Colon (tissue), 2 donors: ENCODE results near the gene PIR.

Experiments used
- FAIRE-seq: peaks from 2 replicates; lab custom pipeline; 2012; peaks lifted over from hg19 to GRCh38; lab: Jason Lieb, UNC
- donor health status: control.
- donor health status: control.

Gene PIR

DNA sequence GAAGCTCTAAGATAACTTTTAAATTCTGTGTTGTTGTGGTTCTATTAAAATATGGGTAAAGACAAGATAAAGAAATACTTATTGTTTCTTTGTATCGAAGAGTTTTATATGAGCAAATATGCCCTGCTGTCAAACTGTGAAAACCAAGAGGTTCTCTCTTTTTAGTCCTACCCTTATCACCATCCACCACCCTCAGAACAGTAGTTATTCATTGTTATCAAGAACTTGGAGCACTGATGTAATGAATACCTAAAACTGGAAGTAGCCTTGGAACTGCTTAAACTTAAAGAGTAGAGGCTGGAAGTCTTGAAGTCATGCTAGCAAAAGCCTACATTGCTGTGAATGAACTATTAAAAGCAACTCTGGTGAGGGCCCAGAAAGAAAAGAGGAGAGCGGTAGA is 9.2 kb downstream of the PIR start:
- FAIRE-seq = no peak

- FAIRE-seq = peak; percentile 5
Observed at GRCh38 chrX:15475486-15475885, 17.6 kb downstream of the PIR start.

DNA sequence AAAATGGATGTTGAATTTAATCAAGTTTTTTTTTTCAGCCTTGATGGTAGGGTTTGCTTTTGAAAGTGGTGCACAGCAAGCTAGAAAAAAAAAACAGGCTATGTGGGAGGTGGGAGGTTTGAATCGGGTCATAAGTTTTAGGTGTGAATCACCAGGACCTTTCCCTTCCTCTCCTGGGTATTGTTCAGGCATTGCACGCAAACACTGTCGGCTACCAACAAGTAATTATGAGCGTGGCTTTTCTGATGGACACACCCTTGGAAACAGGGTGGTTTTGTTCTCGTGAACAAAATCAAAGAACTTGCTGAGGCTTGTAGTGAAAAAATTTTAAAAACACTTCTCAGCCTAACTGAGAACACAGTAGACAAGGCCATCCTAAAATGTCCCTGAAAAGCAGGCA is 18.1 kb downstream of the PIR start:
- FAIRE-seq = no peak

DNA sequence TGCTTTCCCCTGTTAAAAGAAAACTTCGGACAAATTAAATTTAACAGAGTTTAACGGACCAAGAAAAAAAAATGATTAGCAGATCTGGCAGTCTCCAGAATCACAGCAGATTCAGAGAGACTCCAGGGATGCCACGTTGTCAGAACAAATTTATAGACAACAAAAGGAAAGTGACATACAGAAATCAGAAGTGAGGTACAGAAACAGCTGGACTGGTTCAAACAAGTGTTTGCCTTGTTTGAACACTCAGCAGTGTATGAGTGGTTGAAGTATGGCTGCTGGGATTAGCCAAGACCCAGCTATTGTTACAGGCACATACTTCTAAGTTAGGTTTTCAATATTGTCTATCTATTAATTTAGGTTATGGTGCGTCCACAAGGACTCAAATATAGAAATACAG is 19.1 kb downstream of the PIR start:
- no peak for FAIRE-seq

DNA sequence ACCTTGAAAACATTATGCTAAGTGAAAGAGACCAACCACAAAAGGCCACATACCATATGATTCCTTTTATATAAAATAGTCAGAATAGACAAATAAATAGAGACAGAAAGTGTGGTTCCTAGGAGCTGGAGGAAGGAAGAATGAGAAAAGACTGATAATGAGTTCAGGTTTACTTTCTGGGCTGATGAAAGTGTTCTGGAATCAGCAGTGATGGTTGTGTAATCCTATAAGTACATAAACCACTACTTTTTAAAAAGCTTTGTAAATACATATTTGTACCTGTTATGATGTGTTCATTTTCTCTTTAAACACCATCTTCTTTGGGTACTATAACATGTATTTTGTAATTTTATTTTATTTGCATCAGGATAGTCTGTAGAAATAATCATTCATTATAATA is 20.6 kb downstream of the PIR start:
- FAIRE-seq = peak; percentile 55

- FAIRE-seq = peak; percentile 92
Observed at GRCh38 chrX:15471028-15471427, 22.1 kb downstream of the PIR start.

DNA sequence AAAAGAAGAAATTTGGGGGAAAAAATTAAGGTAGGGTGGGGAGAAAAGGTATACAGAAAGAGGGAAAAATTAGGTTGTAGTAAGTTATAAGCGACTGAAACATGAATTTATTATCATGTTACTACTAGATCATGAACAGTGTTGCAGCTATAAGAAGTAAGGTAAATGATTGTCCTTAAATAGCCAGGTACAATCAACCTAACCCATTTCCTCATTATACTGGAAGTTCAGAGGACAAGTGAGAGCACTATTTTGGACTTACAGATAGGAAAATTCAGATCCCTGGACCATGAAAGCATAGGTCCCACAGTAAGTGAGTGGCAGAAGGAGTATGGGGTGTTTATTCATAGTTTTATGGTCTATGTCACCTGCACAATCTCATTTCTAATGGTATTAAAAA is 23.5 kb downstream of the PIR start:
- FAIRE-seq = no peak

- FAIRE-seq = no peak
Observed at GRCh38 chrX:15468036-15468435, 25.1 kb downstream of the PIR start.

DNA sequence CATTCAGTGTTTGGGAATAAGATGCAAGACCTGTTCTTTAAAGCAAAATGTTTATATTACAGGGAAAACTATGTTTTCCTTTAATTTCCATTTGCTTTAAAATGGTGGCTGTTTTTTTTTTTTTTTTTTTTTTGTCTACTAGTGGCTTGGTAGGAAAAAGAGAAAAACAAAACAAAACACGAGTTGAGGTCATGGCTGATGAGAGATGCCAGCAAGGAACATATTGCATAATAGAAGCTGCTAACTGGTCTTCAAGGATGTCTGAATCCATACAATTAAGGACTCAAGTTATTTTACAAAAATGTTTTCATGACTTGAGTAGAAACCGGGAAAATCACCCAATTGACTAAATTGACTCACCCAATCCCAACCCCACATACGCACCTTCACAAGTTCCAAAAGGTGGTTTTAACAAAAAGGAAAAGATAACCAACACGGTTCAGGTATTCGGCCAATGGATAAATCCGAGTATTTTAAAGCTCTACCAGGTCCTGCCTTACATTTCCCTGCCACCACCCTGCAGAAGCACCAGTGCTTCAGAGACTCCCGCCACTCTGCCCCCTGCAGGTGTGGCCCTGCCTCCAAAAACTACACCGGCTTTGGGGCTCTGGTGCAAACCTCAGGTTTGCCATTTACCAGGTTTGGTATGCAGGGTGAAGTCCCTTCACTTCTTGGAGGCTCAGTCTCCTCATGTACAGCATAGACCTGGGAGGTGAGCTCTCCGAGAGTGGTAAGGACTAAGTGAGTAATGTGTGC is 27.1 kb downstream of the PIR start:
- FAIRE-seq = peak; percentile 72

DNA sequence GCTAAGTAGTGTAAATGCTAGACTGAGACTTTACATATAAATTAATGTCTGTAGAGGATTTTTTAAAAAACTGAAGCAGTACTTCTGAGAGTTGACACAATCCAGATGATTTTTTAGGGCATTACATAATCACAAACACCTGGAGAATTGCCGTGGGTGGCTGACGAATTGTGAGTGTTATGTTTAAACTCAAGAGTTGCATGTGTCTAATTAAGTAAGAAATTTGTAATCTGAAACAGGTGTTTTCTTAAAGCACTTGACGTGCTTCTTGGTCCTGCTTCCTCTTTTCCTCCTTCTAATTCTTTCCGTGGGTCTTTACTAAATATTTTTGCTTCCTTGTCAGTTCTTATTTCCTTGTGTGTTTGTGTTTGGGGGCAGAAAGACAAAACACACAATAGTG is 27.8 kb downstream of the PIR start:
- FAIRE-seq = peak; percentile 38

DNA sequence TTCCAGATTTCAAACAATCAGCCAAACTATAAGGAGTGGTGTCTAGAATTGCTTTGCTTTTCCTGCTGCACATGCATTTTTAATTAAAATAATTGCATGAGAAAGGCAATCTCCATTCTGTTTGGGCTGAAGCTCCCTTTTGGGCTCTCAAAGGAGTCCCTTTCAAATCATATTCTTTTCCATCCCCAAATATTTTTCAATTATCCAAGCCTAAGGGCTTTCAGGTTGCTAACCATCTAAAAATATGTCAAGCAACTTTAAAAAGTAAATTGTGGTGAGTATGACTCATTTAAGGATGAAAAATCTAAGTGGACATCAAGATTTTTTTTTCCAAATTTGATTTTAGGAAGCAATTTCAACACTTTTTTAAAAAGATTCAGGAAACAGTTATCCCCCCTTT is 28.4 kb downstream of the PIR start:
- FAIRE-seq = peak; percentile 78

DNA sequence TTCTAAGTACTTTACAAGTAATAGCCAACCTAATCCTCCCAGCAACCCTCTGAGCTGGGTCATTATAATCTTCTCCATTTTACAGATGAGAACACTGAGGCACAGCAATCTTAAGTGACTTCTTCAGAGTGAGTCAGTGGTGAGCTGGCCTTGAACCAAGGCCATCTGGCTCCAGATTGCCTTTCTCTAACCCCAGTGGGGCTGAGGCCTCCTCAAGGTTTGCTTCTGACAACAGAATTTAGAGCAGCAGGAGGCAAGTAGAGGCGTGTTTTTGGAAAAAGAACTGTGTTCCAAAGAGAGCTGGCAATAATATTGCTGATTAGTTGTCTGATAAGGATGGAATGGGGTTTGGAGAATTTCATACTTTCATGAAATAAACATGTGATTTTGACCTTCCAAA is 41.2 kb downstream of the PIR start:
- no peak for FAIRE-seq

GRCh38 chrX:15448010-15448639 is 45.0 kb downstream of the PIR start:
- FAIRE-seq = no peak

GRCh38 chrX:15441464-15441863 is 51.7 kb downstream of the PIR start:
- no peak for FAIRE-seq

DNA sequence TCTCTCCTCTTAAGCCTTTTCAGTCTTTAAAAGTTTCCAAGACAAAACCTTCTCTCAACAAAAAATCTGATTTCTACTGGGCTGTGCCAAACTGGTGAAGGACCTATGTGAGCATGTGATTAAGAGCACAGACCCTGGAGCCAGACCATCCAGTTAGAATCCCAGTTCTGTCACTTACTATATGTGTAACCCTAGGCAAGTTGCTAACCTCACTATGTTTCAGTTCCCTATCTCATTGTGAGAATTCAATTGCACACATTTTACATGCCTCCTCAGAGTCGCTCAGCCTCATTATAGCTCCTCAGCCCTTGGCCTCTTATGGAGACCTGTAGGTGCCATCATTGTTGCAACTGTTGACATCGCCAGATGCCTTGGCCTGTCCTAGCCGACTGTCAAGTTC is 54.8 kb downstream of the PIR start:
- FAIRE-seq = no peak

DNA sequence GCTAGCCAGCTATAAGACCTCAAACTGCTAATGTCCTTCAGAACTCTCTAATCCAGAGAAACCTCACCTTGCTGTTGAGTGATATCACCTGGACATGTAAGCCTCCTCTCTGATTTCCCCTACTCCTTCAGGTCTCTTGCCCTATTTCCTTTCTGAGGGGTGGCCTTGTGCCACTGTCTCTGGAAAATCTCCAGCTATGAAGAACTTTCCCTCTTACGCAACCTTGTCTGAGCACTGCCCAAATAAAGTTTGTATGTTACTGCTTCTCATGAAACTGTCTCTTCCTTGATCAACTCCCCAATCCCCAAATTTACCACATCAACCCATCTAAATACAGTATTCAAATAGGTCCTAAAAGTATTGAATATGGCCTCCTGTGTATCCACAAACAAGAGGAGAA is 55.4 kb downstream of the PIR start:
- FAIRE-seq = no peak

DNA sequence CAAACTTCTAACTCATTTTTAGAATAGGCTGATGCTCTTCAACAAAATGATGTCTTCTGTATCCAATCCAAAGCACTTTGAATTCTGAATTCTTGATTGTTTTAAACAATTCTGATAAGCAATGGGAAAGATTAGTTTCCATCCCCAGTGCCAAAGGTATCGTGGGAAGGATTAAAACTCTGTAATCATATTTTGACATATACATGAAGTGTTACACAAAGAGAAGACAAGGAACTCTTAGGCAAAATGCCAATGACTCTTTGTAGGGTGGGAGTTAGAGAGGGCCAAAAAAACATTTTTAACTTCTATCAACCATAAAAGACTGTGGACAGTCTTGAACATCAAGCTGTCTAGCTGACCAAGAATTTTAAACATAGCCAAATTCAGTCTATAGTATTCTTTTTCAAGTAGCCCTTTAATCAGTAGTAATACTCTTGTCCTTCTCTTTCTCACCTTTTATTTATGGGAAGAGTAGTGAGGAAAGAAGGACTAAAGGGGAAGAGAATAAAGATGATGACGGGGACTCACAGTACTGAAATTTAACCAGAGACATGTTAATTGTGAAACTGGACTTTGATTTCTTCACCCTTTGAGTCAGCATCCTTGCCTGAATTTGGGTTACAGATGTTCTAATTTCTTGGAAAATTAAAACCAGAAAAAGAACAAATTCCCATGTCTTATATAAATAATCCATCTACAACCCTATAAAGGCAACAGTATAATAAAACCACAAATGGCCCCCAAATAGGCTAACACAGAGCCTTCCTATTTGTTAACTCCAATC is 57.1 kb downstream of the PIR start:
- FAIRE-seq = no peak

GRCh38 chrX:15434205-15434604 is 58.9 kb downstream of the PIR start:
- no peak for FAIRE-seq

DNA sequence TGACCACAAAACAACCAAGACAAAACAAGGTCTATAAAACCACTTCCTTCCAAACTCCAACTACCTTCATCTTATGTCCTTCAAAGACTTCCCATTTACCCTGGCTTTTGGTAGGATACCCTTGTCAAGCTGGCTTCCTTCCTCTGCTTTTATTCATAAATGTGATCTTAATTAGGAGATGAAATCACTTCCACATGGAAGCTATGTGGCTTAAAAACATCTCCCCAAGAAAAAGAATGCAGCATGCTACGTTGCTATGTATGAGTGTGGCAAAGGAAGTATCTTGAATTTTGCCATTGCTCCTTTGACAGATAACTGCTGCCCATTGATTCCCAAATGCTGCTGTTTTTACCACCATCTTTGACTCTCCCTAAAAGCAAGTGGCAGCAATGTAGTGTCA is 62.5 kb downstream of the PIR start:
- FAIRE-seq = no peak

DNA sequence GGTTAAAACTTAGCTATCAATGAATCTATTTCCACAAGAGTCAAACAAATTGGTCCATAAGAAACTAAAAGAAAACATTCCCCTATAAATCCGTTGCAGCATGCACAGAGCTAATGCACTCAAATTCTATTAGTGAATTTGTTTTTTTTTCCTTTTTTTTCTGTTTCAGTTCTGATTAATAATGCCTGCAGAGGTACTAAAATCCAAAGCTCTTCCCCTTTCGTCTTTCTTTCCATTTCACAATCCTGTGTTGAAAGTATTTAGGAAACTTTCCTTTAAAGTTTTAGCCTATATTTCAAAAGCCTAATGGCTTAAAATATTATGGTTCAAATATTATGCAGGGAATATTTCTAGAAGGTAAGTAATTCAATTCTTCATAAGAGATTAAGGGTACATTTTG is 63.1 kb downstream of the PIR start:
- peak; percentile 41 for FAIRE-seq

- FAIRE-seq = no peak
Observed at GRCh38 chrX:15425024-15425423, 68.1 kb downstream of the PIR start.

DNA sequence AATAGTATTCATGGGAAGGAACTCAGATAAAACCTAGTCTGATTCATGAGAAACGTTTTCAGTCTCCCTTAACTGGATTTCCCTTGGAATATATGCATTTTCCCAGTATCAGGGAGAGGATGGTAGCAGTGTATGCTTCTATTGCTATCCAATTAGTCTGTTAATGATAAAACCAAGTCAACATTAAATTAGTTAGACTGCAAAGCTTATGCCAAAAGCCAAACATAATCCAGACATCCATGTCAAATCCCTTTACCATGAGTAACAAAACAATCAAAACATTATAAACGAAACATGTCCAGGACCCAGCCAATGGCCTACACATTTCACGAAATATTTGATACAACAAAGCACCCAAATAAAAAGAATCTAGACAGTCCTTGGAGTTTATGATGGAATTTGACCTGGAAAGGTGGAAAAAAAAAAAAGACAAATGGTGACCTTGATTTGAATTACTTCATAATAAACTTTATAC is 74.4 kb downstream of the PIR start:
- FAIRE-seq = no peak

- no peak for FAIRE-seq
Observed at GRCh38 chrX:15418041-15418706, 75.0 kb downstream of the PIR start.
